OCI-LY1 (cell line): ENCODE measurements around the gene SHISAL2B.

Experiments
- H2AFZ ChIP-seq: fragments of 200-600 bp; sonication (generic), shearing (Covaris generic); 2 replicates; pipeline ENCODE4 v1.6.0; 2014; ENCODE audit warnings: antibody characterized with exemption, mild to moderate bottlenecking, low read length
- H3F3A ChIP-seq: fragments of 200-600 bp; sonication (generic), shearing (Covaris generic); 2 replicates; pipeline ENCODE4 v1.6.0; 2014; ENCODE audit warnings: mild to moderate bottlenecking, antibody characterized with exemption, low read length, moderate library complexity; ENCODE audit not compliant: insufficient read depth
- H3K27ac ChIP-seq: fragments of 200-600 bp; sonication (generic); 2 replicates; pipeline ENCODE4 v1.5.1; 2014; ENCODE audit warnings: low read length, mixed run types, mild to moderate bottlenecking, low read depth; ENCODE audit not compliant: poor library complexity, severe bottlenecking
- H3K27me3 ChIP-seq: fragments of 200-600 bp; sonication (generic); 2 replicates; pipeline ENCODE4 v1.6.0; 2014; ENCODE audit warnings: antibody characterized with exemption, mild to moderate bottlenecking, low read length, moderate library complexity; ENCODE audit not compliant: insufficient read depth
- H3K36me3 ChIP-seq: fragments of 200-600 bp; sonication (generic); 2 replicates; pipeline ENCODE4 v1.6.1; 2014; ENCODE audit warnings: mild to moderate bottlenecking, antibody characterized with exemption, low read length, moderate library complexity, mixed read lengths; ENCODE audit not compliant: insufficient read depth
- H3K4me1 ChIP-seq: fragments of 200-600 bp; sonication (generic); 2 replicates; pipeline ENCODE4 v1.5.1; 2014; ENCODE audit warnings: mild to moderate bottlenecking, low read length, moderate library complexity; ENCODE audit not compliant: insufficient read depth, severe bottlenecking
- H3K4me2 ChIP-seq: fragments of 200-600 bp; sonication (generic), shearing (Covaris generic); 2 replicates; pipeline ENCODE4 v1.6.1; 2014; ENCODE audit warnings: low read length
- H3K4me3 ChIP-seq: fragments of 200-600 bp; sonication (generic); 2 replicates; pipeline ENCODE4 v1.5.1; 2014; ENCODE audit warnings: low read length, low read depth, mild to moderate bottlenecking, mixed read lengths; ENCODE audit not compliant: poor library complexity, severe bottlenecking
- H3K79me2 ChIP-seq: fragments of 200-600 bp; shearing (Covaris generic); 2 replicates; pipeline ENCODE4 v1.6.1; 2016; ENCODE audit warnings: mixed run types, low read length, mixed read lengths; ENCODE audit not compliant: insufficient read depth
- H3K9ac ChIP-seq: fragments of 200-600 bp; sonication (generic), shearing (Covaris generic); 2 replicates; pipeline ENCODE4 v1.6.1; 2014; ENCODE audit warnings: mild to moderate bottlenecking, low read length, mixed read lengths
- H3K9me2 ChIP-seq: fragments of 200-600 bp; sonication (generic), shearing (Covaris generic); 2 replicates; pipeline ENCODE4 v1.6.1; 2014; ENCODE audit warnings: low read depth, mild to moderate bottlenecking, low read length, mixed read lengths
- H3K9me3 ChIP-seq: fragments of 200-600 bp; shearing (Covaris generic); 2 replicates; pipeline ENCODE4 v1.6.1; 2014; ENCODE audit warnings: low read length, mixed read lengths
- H4K20me1 ChIP-seq: fragments of 200-600 bp; sonication (generic), shearing (Covaris generic); 2 replicates; pipeline ENCODE4 v1.6.0; 2016; ENCODE audit warnings: mild to moderate bottlenecking, low read length; ENCODE audit not compliant: insufficient read depth
- EZH2 ChIP-seq: fragments of 200-600 bp; sonication (generic), shearing (Covaris generic); IDR thresholded peaks from 2 replicates; pipeline ENCODE4 v1.8.0; 2017; ENCODE audit warnings: borderline replicate concordance, mixed run types, mild to moderate bottlenecking, antibody characterized with exemption, low read length, moderate library complexity, mixed read lengths
- TF ChIP-seq, protein P1 (sequence below): fragments of 200-600 bp; sonication (generic), shearing (Covaris generic); IDR thresholded peaks from 2 replicates; pipeline ENCODE4 v1.5.1; 2017; ENCODE audit warnings: mild to moderate bottlenecking, antibody characterized with exemption, low read length, moderate library complexity, mixed read lengths

SHISAL2B gene

GRCh38 chr5:64754066-64754465 is 63.8 kb downstream of the SHISAL2B start:
- Histone ChIP-seq H3K4me1 (no peaks in the 10 kb centered on the region), H4K20me1 (no peaks in the 10 kb centered on the region), H3K4me2 (no peak overlapping the region), H3K9me2 (no peaks in the 10 kb centered on the region), H2AFZ (no peak overlapping the region), H3K36me3 (peaks cover 13% of the 10 kb centered on the region), H3K79me2 (peaks cover 10% of the 10 kb centered on the region; the same call in 1 of the 2 replicates), H3K27me3 (no peaks in the 10 kb centered on the region), H3K4me3 (no peak overlapping the region), H3F3A (no peaks in the 10 kb centered on the region), H3K9ac (no peak overlapping the region), H3K27ac (no peak overlapping the region), H3K9me3 (no peaks in the 10 kb centered on the region)
- TF ChIP-seq EZH2 = no peak
- TF ChIP-seq, protein P1, sequence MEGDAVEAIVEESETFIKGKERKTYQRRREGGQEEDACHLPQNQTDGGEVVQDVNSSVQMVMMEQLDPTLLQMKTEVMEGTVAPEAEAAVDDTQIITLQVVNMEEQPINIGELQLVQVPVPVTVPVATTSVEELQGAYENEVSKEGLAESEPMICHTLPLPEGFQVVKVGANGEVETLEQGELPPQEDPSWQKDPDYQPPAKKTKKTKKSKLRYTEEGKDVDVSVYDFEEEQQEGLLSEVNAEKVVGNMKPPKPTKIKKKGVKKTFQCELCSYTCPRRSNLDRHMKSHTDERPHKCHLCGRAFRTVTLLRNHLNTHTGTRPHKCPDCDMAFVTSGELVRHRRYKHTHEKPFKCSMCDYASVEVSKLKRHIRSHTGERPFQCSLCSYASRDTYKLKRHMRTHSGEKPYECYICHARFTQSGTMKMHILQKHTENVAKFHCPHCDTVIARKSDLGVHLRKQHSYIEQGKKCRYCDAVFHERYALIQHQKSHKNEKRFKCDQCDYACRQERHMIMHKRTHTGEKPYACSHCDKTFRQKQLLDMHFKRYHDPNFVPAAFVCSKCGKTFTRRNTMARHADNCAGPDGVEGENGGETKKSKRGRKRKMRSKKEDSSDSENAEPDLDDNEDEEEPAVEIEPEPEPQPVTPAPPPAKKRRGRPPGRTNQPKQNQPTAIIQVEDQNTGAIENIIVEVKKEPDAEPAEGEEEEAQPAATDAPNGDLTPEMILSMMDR = no peak

DNA sequence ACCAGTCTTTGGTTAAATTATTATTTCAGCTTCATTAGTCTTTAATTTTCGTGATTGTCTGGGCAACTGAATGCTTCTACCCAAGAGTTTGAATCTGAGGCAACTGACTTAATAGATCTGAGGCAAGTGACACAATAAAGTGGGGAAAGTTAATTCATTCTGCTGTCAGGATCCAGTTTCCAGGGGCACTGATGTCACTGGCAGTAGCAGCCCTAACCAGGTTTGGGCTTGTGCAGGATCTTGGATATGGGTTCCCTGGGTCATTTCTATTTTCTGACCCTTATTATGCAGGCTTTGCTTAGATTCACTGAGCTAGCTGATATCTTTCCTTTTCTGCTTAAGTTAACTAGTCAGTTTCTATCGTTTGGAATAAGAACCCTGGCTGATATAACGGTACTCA is 68.6 kb downstream of the SHISAL2B start:
- Histone ChIP-seq H2AFZ (no peak overlapping the region), H3K27me3 (no peaks in the 10 kb centered on the region), H3K79me2 (peaks cover 20% of the 10 kb centered on the region; the same call in 1 of the 2 replicates), H3K36me3 (peaks cover 2% of the 10 kb centered on the region), H3K9ac (no peak overlapping the region), H3K9me2 (no peaks in the 10 kb centered on the region), H3F3A (no peaks in the 10 kb centered on the region), H3K4me3 (no peak overlapping the region), H4K20me1 (no peaks in the 10 kb centered on the region), H3K9me3 (no peaks in the 10 kb centered on the region), H3K4me1 (no peaks in the 10 kb centered on the region), H3K4me2 (no peak overlapping the region), H3K27ac (no peak overlapping the region)
- TF ChIP-seq EZH2 = no peak
- TF ChIP-seq, protein P1 = no peak

GRCh38 chr5:64759960-64760660 is 69.8 kb downstream of the SHISAL2B start:
- no peaks in the 10 kb centered on the region for H3K27me3 ChIP-seq
- H3K79me2 ChIP-seq = peaks cover 19% of the 10 kb centered on the region; the same call in 1 of the 2 replicates
- H3K4me1 ChIP-seq = no peaks in the 10 kb centered on the region
- no peaks in the 10 kb centered on the region for H3K9me3 ChIP-seq
- H3K9ac ChIP-seq = no peak overlapping the region
- H3K4me3 ChIP-seq = no peak overlapping the region
- peaks cover 12% of the 10 kb centered on the region; the same call in 1 of the 2 replicates for H3K36me3 ChIP-seq
- H3K4me2 ChIP-seq = no peak overlapping the region
- no peak overlapping the region for H3K27ac ChIP-seq
- no peaks in the 10 kb centered on the region for H3F3A ChIP-seq
- H4K20me1 ChIP-seq = no peaks in the 10 kb centered on the region
- H2AFZ ChIP-seq = no peak overlapping the region
- no peak for TF ChIP-seq EZH2
- TF ChIP-seq, protein P1 = no peak
- H3K9me2 ChIP-seq = no peaks in the 10 kb centered on the region
